NCI-H1092 treated with DMSO at 0.1 percent for 48 hours (cell line): Measurements from ENCODE around the gene GAB2.

Experiments used
- DNase-seq: peaks from one replicate; lab custom pipeline; 2025; lab: John Stamatoyannopoulos, UW

The GAB2 gene

GRCh38 chr11:78400116-78400515, 17.5 kb downstream of the GAB2 start:
- DNase-seq = no peak

- DNase-seq = no peak
Measured at GRCh38 chr11:78399136-78399535, 18.5 kb downstream of the GAB2 start.

DNA sequence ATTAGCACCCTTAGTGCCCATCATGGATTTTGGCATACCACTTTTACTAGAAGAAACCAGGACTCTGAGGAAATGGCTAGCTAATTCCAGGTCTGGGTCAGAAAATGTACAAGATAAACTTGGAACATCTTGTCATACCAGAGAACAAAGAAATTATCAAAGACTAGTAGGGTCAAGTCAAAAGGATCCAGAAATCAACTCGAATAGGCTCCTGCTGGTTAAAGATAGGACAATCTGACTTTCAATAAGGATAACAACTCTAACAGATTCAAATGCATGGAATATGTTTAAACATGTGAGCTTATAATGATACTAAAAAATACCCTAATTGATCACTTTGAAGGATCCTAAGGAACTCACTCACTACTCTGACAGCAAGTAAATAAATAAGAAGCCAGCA, 18.9 kb downstream of the GAB2 start:
- no peak for DNase-seq

DNA sequence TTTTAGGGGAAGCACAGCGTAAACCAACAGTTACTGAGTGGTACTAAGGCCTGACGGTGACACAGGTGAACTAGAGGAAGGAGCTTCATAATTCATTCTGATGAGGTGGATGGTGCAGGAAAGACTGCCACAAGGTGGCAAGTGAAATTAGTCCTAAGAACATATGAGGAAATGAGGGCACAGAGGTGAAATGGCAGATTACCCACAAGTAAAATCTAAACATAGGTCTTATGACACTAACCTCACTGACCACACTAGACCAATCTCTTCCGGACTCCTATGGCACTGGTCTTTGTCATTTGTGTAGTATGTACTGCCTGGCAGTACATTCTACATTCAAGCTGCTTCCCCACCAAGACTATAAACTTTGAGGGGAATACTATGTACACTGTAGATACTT, 20.2 kb downstream of the GAB2 start:
- DNase-seq = no peak

DNA sequence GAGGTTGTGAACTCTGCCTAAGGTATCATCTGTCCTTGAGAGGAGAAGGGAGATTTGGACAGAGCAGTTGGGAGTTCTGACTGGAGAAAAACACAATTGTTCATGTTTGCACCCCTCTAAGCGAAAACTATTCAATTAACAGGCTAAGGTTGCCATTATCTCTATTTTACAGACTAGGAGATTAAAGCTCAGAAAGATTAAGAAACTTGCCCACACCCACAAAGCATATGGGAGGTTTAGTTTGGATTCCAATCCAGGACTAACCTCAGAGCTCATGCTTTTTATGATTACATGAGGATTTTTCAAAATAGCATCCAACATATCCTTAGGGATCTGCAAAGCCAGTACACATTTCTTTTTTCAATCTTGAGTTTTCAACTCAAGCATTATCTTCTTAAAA, 22.0 kb downstream of the GAB2 start:
- no peak for DNase-seq

GRCh38 chr11:78392854-78393253, 24.8 kb downstream of the GAB2 start:
- no peak for DNase-seq

DNA sequence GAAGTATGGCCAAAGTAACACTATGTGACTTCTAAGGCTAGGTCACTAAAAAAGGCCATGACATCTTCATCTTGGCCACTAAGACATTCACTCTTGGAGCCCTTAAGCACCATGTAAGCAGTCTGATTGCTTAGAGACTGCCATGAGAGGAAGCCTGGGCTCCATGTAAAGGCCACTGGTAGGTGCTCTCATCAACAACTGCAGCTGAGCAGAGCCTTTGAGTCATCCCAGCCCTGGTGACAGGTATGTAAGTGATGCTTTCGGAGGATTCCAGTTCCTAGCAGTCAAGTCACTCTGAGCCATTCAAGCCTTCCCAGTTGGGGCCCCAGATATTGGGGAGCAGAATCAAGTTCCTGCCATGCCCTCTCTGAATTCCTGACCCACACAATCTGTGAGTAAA, 26.2 kb downstream of the GAB2 start:
- no peak for DNase-seq

DNA sequence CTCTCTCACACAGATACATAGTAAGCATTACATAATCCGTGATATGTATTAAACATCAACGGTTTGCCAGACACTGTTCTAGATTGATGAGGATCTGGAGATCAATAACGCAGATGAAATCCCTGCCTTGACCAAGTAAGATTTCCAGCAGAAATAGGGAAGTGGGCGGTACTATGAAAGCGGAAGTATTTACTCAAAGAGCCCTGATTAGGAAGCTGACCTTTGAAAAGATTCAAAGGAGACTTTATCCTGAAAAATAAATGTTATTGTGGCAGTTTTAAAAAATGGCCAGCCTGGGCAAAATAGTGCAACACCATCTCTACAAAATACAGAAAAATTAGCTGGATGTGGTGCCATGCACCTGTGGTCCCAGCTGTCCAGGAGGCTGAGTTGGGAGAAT, 26.8 kb downstream of the GAB2 start:
- no peak for DNase-seq

DNA sequence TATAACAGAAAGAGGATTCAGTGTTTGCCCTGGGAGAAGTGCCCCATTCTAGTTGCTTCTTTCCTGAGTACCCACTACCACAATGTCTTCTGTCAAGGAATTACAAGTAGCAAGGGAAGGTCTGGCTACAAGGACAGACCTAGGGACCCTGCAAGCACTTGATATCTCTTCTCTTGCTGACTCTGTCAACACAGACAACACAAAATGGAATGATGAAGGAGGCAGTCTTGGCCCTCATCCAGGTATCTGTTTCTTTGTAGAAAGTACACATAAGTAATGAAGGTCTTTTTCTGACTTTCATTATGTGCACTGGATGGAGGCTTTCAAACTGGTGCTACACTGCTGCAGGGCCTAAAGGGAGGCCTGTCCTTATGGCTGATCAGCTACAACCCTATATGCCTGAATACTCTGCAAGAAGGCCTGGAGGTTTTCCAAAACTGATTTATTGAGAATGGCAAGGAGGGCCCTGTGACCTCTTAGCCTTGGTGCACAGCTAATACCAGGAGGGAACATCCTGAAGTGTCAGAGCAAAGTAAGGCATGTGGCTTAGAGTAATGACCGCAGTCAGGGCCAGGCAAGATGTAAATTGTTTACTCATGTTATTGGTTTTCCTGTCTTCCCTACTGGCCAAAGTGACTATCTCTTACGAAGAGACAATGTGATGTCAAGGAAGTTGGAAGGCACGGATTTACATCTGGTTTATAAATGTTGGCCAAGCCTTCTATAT, 31.2 kb downstream of the GAB2 start:
- no peak for DNase-seq

GRCh38 chr11:78385205-78385604, 32.4 kb downstream of the GAB2 start:
- no peak for DNase-seq

DNA sequence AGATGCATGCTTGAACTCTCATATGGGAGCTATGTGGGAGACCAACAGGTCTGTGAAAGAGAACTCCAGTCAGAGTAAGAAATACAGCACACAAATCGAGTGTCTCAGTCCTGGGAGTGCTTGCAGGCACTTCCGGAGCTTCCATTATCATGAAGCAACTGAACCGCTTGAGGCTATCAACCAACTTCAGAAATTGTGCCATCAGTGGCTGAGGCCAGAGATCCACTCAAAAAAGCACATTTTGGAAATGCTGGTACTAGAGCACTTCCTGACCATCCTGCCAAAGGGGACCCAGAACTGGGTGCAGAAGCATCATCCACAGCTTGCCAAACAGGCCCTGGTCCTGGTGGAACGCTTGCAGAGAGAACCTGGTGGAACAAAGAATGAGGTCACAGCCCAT, 33.4 kb downstream of the GAB2 start:
- no peak for DNase-seq

DNA sequence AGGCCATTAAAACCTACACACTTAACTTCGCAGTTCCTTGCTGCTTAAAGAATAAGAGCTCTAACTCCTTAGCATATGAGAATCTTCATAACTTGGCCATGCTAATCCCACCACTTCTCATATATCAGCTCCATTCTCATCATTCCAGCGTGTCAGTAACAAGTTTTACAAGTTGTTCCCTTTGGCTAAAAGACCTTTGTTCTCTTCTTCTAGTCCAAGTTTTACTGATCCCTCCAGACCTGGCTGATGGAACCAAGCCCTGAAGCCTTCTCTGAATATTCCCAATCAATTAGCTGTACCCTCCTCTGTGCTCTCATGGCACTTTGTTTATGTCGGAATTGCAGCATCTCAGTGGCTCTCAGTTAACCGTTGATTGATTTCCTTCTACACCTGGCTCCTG, 35.8 kb downstream of the GAB2 start:
- no peak for DNase-seq

GRCh38 chr11:78380615-78381051, 37.0 kb downstream of the GAB2 start:
- DNase-seq = no peak

DNA sequence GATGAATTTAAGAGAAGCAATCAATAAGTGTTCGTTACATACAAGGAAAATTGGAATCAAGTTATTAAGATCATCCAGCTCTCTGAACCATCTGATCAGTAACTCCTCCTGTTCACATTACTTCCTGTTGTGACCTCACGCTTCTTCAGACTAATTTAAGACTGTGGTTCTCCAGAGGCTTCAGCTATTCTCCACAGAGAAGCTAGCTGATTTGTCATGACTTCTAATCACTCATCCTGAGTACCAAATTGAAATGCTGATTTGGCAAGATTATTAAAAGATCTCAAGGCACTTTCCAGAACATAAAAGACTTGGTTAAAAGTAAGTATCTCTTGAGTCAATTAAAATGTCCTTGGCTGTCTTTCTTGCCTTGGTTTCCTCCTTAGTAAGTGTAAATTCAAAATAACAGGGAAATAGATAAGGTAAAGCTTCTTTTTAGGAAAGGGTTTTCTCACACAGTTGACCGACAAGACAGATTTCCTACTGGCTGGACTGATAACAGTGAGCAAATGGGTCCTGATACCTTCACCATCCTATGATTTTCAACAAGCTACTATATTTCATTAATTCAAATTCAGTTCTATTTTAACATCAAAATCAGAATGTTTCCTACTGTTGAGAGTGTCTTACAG, 38.5 kb downstream of the GAB2 start:
- no peak for DNase-seq

- DNase-seq = no peak
Measured at GRCh38 chr11:78377625-78378418, 39.8 kb downstream of the GAB2 start.

- no peak for DNase-seq
Measured at GRCh38 chr11:78376858-78377257, 40.8 kb downstream of the GAB2 start.

- DNase-seq = no peak
Measured at GRCh38 chr11:78374917-78375316, 42.7 kb downstream of the GAB2 start.

GRCh38 chr11:78373689-78374088, 43.9 kb downstream of the GAB2 start:
- no peak for DNase-seq

- peak; percentile 20 for DNase-seq
Measured at GRCh38 chr11:78372114-78372768, 45.4 kb downstream of the GAB2 start.

DNA sequence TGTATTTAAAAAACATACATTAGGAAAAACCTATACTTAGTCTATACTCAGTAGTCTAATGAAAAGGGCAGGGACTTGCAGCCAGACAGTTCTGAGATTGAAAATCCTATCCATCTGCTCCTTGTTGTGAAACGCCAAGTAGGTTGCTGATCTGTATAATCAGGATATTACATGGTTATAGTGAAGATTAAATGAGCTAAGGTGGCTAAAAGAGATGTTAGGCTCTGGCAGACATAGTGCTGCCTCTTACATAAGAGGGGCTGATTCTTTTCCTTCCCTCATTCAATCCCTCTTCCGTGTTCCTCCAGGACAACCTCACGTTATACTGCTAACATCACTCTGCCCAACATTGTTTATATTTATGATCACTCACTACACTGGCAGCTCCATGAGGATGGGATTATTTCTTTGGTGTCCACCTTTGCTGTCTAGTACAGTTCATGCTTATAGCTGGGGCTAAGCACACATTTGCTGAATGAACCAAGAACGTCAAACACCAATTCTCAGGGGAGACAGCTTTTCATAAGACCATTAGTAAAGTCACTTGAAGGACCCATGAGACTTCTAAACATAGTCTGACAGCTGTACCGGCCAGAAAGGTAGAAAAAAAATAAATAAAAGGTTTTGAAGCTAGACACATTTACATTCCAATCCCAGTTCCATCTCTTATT, 46.3 kb downstream of the GAB2 start:
- peak; percentile 23 for DNase-seq

DNA sequence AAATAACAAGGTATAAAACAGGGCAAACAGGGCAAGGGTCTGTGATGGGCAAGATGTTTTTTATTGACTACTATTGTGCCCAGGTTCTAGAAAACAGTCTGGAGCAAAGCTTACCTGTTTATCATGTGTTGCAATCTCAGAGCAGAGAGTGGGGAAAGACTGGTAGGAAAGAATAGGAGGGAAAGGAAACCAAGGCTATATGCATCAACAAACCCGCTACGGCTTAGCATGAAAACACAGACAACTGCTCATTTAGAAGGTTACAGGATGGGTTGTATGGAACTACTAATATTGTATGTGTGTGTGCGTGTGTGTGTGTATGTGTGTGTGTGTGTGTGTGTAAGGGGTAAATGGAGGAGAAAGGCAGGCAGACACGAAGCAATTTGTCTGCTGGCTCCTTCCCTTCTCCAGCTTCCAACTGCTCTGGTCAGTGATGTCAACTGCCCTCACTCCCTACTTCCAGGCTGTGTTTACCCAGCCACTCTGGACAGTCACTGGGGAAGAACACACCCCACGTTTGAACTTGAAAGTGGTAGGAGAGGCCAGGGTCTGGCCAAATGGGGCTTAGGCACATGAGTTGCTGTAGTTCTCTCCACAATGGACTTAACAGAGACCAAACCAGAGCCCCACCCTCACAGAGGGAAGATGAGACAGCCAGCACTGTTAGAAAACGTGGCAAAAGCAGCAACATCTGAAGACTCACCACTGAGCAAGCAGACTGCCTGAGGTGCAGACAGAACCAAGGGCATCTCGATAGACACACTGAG, 47.0 kb downstream of the GAB2 start:
- DNase-seq = no peak
